Measurements from ENCODE around the gene DENR.
"Not testable (repeated sequence)": the region's sequence is repeated elsewhere in the genome, so short reads cannot be mapped to it uniquely, and the experiment has no call there.

DENR gene, protein sequence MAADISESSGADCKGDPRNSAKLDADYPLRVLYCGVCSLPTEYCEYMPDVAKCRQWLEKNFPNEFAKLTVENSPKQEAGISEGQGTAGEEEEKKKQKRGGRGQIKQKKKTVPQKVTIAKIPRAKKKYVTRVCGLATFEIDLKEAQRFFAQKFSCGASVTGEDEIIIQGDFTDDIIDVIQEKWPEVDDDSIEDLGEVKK
- 52.2 reads per million, percentile 69 among the genes with 10 or more reads in this experiment for total RNA-seq

GRCh38 chr12:122752464-122753318 is at the start of gene DENR:
Gene DENR, plus strand, starts transcription at chr12:122752824. Its CDS starts 878 bp downstream, at chr12:122753702.
- peak; percentile 99 for DNase-seq

- DNase-seq = not testable (repeated sequence)
Measured at GRCh38 chr12:122702890-122703611, 49.6 kb upstream of the DENR start, which contains the start of gene HCAR2. Gene HCAR2, minus strand, starts transcription at chr12:122703357. Its CDS starts 74 bp downstream, at chr12:122703283.

- not testable (repeated sequence) for DNase-seq
Measured at GRCh38 chr12:122703841-122704240, 48.8 kb upstream of the DENR start.

GRCh38 chr12:122709287-122709686 is 43.3 kb upstream of the DENR start:
- DNase-seq = not testable (repeated sequence)

GRCh38 chr12:122710341-122710740 is 42.3 kb upstream of the DENR start:
- DNase-seq = not testable (repeated sequence)

DNA sequence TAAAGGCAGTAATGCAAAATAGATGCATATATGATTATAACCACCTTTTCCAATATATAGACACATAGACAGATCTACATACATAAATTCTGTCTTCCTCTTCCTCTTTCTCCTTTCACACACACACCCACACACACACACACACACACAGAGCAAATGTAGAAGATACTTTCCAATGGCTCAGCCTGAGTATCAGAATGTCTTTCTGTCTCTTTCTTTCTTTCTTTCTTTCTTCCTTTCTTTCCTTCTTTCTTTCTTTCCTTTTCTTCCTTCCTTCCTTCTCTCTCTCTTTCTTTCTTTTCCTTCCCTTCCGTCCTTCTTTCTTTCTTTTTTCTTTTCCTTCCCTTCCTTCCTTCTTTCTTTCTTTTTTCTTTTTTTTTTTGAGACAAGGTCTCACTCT is 41.4 kb upstream of the DENR start:
- DNase-seq = not testable (repeated sequence)

- DNase-seq = not testable (repeated sequence)
Measured at GRCh38 chr12:122713491-122714188, 39.0 kb upstream of the DENR start.

- DNase-seq = not testable (repeated sequence)
Measured at GRCh38 chr12:122715211-122715610, 37.4 kb upstream of the DENR start.

- not testable (repeated sequence) for DNase-seq
Measured at GRCh38 chr12:122716658-122717057, 36.0 kb upstream of the DENR start, which contains the start of gene HCAR3. Gene HCAR3, minus strand, starts transcription at chr12:122716811. Its CDS starts 74 bp downstream, at chr12:122716737.

DNA sequence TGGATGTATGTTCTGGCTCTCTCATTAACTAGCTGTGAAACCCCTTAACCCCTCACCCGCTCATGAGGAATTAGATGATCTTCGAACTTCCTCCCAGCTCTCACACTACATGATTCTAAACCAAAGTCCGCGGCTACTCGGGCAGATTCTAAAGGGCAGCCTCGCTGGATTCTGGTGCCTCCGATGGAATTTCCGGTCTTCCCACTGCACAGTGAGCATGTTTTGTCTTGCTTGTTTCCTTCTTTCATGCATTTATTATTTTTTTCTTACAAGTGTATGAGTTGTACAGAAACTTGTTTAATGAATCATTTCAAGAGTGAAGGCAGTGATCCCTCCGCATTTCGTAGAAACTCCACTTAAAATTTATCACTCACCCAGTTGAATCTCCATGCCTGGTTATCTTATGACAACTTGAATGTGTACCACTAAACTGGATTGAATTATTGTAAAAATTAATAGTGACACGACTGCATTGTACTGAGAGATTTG is 31.5 kb upstream of the DENR start:
- DNase-seq = no peak

GRCh38 chr12:122722387-122722786 is 30.2 kb upstream of the DENR start:
- DNase-seq = no peak

DNA sequence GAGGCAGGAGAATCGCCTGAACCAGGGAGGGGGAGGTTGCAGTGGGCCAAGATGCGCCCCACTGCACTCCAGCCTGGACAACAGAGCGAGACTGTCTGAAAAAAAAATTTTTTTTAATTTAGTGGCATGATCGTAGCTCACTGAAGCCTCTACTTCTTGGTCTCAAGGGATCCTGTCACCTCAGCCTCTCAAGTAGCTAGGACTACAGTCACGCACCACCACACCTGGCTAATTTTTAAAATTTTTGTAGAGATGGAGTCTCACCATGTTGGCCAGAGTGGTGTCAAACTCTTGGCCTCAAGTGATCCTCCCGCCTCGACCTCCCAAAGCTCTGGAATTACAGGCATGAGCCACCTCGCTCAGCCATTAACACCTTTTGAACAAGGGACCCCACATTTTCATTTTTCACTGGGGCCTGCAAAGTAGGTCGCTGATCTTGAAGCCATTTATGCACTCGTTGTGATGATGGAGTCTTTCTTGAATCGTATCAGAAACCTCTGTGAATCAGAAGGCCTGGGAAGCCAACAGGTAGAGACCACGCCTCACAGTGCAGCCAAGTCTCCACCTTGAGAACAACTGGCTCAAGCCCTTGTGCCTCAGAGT is 27.9 kb upstream of the DENR start:
- no peak for DNase-seq

DNA sequence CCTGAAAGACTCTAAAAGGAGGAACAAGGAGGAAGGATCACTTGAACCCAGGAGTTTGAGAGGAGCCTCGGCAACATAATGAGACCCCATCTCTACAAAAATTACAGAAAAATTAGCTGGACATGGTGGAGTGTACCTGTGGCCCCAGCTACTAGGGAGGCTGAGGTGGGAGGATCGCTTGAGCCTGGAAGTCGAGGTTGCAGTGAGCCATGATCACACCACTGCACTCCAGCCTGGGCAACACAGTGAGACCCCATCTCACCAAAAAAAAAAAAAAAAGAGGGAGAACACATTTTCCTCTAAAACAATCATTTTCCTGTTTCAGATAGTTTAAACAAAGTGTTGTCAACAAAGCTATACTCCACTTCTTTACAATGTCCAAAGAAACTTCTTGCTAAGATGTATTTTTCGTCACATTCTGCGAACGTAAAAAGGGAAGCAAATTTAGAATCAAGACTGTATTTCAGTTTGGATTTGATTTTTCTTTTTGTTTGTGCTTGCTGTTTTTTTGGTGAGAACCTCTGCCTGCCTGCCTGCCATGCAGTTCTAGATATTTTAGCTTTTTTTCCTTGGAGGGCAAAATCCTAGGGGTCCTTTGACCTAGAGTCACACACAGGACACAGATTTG is 27.1 kb upstream of the DENR start:
- no peak for DNase-seq

DNA sequence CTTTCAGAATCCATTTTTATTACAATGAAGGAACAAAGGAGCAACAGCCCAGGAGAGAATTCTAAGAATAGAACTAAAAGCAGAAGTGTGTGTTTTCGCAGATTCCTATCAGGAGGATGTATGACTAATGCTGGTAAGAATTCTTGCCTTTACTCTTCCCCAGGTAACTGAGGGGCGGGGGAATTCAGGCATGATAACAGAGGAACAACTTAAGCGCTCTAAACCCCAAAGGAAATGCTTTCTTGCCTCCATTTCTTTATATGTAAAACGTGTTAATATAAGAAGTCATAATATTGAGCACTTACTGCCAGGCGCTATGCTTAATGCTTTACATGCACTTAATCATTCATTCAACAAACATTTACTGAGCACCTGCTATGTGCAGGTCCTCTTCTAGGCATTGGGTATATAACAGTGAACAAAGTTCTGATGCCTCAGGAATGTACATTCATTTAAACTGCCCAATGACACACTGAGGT is 26.5 kb upstream of the DENR start:
- DNase-seq = no peak

DNA sequence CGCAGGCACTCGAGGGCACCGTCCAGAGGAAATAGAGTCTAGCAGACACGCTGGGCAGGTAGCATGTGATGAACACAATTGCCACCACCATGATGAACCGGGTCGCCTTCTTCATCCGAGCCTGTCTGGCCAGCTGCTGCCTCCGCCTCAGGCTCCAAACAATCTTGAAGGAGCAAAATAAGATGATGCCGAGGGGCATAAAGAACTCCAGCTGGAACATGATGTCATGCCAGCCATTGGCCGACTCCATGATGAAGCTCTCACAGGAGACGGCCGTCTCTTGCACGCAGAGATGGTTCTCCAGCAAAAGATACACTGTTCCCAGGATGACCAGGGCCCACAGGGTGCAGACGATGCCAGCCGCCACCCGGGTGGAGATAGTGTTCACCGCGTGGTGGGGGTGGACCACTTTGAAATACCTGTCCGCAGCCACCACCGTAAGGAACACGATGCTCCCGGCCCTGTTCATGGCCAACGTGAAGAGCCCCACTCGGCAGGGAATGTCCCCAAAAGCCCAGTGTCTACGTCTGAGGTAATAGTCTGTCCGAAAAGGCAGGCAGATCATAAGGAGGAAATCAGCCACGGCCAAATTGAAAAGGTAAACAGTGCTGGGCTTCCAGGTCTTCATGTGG is 22.9 kb upstream of the DENR start:
- no peak for DNase-seq

GRCh38 chr12:122730215-122731014 is 22.2 kb upstream of the DENR start, which contains the start of gene HCAR1:
Gene HCAR1, minus strand, starts transcription at chr12:122730844. Its CDS starts 505 bp downstream, at chr12:122730339.
- peak; percentile 4 for DNase-seq

- DNase-seq = no peak
Measured at GRCh38 chr12:122732170-122732569, 20.5 kb upstream of the DENR start.

DNA sequence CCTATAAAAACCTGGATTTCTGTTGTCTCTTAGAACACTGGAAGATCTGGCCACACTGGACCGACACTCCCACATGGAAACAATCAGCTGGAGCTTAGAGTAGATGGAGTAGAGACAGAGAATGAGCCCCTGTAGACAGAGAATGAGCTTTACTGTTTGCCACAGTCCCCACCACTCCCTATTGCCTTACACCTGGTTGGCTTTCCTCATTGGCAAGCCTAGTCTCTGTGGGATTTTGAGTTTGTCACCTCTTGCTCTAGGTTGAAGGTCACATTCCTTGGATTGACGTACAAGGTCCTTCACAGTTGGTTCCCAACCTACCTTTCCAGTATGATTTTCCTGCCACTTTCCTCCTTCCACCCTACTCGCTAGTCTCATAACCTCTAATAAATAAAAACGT is 20.0 kb upstream of the DENR start:
- DNase-seq = no peak

GRCh38 chr12:122738571-122738970 is 14.1 kb upstream of the DENR start:
- no peak for DNase-seq

DNA sequence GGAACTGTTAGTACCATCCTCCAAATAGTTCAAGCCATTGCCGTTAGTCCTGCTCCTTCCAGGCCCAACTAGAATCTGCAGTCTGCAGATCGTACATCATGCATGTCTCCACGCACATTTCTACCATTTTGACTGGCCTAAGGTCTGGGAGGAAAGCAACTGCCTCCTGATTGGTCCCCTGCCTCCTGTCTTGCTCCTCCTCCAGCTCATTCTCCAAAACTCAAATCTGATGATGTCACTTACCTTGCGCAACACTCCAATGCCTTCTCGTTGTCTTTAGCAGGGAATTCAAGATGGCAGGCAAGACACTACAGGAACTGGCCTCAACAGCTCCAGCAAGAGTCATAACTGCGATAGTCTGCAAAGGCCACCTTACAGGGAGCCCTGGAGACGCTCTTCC is 12.3 kb upstream of the DENR start:
- no peak for DNase-seq
